Activated gamma-delta T cell treated with Interleukin-2 at 50 U/mL for 16 hours (primary cell): ENCODE data around the gene MTNR1B.

Source experiments
- DNase-seq: peaks from one replicate; pipeline ENCODE4 v3.0.0-alpha.2; 2020

Gene MTNR1B

GRCh38 chr11:92978271-92979111 lies 9.0 kb downstream of the MTNR1B start:
- no peak for DNase-seq

DNA sequence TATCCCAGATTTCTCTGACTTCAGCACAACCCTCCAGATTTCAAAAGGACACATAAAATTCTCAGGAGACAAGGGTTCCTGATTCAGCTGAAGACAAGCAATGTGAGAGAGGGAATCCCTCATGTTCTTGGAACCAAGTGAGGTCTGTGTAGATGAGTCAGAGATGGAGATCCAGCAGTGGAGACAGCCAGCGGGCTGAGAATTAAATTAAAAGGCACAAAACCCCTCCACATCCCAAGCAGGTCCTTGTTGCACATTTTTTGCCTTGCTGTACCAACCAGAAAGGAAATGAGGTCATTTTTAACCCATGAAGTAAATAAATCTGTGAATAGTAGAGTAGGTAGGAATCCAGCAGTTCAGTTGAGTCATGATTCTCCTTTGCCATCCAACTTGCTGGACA lies 9.7 kb downstream of the MTNR1B start:
- no peak for DNase-seq

GRCh38 chr11:92980312-92980711 lies 10.9 kb downstream of the MTNR1B start:
- no peak for DNase-seq

DNA sequence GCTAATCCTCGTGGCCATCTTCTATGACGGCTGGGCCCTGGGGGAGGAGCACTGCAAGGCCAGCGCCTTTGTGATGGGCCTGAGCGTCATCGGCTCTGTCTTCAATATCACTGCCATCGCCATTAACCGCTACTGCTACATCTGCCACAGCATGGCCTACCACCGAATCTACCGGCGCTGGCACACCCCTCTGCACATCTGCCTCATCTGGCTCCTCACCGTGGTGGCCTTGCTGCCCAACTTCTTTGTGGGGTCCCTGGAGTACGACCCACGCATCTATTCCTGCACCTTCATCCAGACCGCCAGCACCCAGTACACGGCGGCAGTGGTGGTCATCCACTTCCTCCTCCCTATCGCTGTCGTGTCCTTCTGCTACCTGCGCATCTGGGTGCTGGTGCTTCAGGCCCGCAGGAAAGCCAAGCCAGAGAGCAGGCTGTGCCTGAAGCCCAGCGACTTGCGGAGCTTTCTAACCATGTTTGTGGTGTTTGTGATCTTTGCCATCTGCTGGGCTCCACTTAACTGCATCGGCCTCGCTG lies 12.1 kb downstream of the MTNR1B start:
- DNase-seq = no peak

GRCh38 chr11:92986585-92986984 lies 17.1 kb downstream of the MTNR1B start:
- no peak for DNase-seq

DNA sequence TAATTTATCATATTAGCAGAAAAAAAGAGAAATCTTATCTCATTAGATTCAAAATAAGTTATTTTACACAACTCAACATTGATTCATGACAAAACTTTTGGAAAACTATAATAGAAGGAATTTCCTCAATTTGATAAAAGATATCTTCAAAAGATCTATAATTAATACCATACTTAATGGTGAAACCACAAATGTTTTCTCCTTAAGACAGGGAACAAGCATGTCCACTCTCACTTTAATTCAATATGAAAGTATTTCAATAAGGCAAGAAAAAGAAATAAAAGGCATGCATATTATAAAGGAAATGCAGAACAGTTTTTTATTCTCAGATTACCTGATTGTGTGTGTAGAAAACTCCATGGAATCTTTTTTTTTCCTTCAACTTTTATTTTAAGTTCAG lies 23.6 kb downstream of the MTNR1B start:
- no peak for DNase-seq

DNA sequence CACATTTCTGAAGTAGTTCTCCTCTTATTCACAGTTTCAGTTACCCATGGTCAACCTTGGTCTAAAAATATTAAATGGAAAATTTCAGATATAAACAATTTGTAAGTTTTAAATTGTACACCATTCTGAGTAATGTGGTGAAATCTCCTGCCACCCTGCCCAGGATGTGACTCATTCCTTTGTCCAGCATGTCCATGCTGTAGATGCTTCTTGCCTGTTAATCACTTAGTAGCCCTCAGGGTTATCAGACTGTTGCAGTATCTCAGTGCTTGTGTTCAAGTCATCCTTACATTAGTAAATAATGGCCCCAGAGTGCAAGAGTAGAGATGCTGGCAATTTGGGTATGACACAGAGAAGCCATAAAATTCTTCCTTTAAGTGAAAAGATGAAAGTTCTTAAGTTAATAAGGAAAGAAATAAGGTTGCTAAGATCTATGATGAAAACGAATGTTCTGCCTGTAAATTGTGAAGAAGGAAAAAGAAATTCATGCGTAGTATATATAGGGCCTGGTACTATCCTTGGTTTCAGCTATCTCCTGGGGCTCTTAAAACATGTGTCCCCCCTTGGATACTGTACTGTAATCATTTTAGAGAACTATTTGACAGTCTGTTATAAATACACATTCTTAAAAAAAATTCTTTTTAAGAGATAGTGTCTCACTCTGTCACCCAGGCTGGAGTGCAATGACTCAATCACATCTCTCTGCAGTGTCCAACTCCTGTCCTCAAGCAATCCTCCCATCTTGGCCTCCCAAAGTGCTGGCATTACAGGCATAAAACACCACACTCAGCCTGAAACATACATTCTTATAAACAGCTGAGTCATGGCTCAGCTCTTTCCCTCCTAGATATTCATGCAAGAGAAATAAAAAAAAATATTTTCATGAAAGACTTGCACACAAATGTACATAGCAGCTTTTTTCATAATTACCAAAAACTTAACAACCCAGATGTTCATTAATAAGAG lies 31.3 kb downstream of the MTNR1B start:
- no peak for DNase-seq

DNA sequence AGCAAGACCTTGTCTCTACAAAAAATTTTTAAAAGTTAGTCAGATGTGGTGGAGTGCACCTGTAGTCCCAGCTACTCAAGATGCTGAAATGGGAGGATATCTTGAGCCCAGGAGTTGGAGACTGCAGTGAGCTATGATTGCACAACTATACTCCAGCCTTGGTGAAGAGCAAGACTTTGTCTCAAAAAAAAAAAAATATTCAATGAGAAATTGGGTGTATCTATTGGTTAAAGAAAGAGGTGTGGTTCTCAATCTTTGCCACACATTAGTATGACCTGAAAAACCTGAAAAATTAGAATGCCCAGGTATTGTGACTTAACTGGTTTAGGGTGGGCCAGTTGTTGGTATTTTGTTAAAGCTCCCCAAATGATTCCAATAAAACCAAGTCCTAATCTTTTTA lies 32.4 kb downstream of the MTNR1B start:
- DNase-seq = no peak

DNA sequence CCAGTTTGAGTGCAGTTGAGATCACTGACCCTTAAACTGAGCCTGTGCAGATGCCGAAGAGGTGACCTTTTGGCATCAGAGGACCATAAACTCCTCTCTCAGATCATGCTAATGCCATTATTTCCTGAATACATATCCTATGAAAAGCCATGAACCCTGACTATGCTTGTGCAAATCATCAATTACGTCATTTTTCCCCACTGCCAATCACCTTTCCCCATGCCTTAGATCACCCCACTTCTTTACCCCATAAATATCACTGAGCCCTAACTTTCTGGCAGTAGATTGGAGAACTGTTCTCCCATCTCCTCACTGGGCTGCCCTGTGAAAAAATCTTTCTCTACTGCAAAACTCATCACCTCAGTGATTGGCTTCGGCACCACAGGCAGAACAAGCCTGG lies 32.9 kb downstream of the MTNR1B start:
- no peak for DNase-seq

GRCh38 chr11:93005239-93005638 lies 35.8 kb downstream of the MTNR1B start:
- DNase-seq = no peak

DNA sequence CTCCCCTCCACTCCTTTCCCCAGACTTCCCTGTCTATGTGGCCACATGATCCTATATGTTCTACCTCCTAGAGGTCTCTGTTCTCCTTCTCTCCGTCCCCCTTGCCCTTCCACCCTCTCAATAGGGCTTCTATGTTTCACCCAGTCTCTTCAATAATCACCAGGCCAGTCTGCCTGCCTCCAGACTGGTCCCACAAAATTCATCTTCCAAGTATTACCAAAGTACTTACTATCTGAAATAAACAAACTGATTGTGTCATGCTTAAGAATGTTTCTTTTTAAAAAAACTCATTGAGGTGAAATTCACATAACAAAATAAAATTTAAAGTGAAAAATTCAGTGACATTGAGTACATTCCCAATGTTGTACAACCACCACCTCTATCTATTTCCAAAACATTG lies 44.2 kb downstream of the MTNR1B start:
- no peak for DNase-seq

GRCh38 chr11:93016595-93016994 lies 47.1 kb downstream of the MTNR1B start:
- DNase-seq = no peak

DNA sequence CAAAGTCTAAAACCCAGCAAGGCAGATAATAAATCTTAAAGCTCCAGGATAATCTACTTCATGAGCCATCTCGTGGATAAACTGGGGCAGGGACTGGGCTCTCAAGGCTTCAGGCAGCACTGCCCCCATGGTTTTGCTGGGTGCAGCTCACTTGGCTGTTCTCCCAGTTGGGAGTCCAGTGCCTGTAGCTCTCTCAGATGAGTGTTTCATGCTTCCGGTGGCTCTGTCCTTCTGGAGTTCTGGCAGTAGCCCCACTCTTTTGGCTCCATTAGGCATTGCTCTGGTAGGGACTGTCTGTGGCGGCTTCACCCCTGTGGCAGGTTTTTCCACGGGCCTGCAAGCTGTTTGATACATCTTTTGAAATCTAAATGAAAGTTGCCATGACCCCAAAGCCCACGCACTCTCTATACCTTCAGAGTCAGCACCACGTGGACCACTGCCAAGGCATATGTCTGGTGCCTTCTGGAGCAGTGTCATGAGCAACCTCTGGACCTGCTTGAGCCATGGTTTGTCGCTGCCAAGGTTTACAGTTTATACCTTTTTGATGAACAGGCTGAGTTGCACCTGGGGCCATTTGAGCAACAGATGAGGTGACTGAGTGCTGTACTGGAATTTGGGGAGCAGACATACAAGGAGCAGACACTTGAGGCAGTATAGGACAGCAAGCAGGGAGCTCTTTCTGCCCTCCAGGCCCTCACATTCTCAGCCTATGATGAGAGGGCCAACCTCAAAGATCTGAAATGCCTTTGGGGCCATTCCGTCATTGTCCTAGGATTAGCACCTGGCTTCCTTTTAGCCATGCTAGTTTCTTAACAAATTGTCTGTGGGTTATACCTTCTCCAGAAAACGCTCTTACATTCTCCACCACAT lies 48.6 kb downstream of the MTNR1B start:
- no peak for DNase-seq

DNA sequence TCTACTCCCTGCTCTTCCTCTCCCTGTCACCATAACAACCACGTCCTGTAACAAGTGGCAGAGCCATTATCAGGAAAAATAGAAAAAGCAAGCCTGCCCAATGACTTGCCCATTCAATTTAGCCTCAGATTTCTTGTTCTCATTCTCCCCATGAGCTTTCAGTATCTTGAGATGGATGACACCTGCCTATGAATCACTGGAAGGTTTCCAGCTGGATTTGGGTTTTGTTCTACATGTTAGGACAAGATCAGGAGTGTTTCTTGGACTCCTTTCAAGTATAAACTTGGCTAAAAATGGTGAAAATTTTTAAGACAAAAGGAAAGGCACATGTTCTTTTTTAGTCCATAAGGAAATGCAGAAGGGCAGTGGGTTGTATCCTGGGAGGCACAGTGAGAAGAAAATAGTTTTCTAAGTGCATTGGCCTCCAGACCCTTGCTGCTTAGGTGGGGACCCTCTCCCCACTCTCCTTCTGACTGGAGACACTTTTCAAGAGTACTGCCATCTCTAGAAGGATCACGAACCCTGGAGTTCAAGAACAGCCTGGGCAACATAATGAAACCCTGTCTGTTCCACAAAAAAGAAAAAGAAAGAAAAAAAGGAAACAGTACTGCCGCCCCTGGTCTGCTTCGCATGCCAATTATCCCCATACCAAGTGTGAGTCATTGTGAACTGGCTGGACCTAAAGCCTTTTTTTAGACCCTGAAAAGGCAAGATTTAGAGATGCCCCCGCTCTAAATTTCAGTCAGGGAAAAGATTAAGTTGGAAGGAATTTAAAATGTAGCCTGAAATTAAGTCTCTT lies 51.0 kb downstream of the MTNR1B start:
- DNase-seq = no peak

DNA sequence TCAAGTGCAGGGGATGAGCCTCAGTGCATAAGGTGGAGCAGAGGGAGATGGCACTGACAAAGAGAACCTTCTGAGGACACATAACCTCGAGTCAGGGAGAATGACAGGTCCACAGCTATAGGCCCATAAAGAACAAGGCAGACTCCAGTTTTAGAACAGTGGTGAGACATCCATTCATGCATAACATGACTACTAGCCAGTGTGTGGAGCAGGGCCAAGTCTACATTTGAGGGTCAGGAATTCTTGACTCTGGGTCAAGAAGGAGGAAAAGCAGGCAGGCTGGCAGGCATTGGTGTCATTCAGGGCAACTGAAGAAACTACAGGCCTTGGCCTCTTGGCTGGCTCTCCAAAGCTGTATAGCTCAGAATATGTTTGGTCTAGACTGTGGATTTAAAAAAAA lies 54.9 kb downstream of the MTNR1B start:
- no peak for DNase-seq

GRCh38 chr11:93025558-93026255 lies 56.3 kb downstream of the MTNR1B start:
- no peak for DNase-seq

DNA sequence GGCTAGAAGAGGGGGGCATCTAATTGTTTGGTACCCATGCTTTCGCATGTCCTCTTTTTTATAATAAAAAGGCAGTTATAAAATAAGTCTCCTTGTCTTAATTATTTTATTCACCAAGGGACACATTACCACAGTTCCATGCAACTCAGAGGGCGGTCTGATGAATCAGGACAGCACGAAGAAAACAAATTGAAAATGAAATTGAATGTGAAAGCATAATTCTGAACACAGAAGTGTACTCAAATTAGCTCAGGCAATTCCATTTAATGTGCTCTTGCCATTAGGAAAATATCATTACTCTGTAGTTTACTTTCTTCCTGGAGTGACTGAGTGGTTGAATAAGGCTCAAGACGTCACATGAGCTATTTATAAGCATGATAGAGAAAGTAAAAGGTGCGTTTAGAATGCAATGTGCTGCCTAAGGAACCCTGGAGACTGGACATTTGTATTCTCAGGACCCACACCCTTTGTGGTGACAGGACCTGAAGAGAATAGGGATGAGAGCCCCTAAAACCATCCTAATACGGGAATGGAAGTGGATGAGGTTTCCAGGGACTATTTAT lies 59.6 kb downstream of the MTNR1B start:
- no peak for DNase-seq

- no peak for DNase-seq
Observed at GRCh38 chr11:93031386-93031785, 61.9 kb downstream of the MTNR1B start.
